K562 (cell line): ENCODE data around the gene NR1D2. TPM values are rescaled to one million over a fixed set of nuclear protein-coding genes. Genes with fewer than 3 reads are reported as not detected.

Experiments used
- ASH1L ChIP-seq: fragments of 450-650 bp; IDR thresholded peaks from 2 replicates; pipeline ENCODE4 v1.6.1; 2018; ENCODE audit warnings: borderline replicate concordance, mild to moderate bottlenecking, low read depth; ENCODE audit not compliant: partially characterized antibody
- BRD4 ChIP-seq: fragments of 200-600 bp; sonication (generic); IDR thresholded peaks from 2 replicates; pipeline ENCODE4 v1.6.1; 2017; ENCODE audit warnings: inconsistent platforms
- CREB3 ChIP-seq: fragments of 450-650 bp; conservative IDR thresholded peaks from 2 replicates; pipeline ENCODE4 v1.6.1; 2016; ENCODE audit warnings: missing genetic modification characterization, low read depth, mild to moderate bottlenecking, missing compliant biosample characterization, moderate library complexity
- E2F1 ChIP-seq: sonication (generic); formaldehyde crosslinking; IDR thresholded peaks from 2 replicates; pipeline ENCODE4 v1.8.1; 2023; ENCODE audit warnings: mild to moderate bottlenecking, missing genetic modification reagents, moderate library complexity
- E2F3 ChIP-seq: fragments of 250-450 bp; sonication (Bioruptor Pico); IDR thresholded peaks from 2 replicates; pipeline ENCODE4 v1.4.0; 2020; ENCODE audit warnings: mild to moderate bottlenecking
- E4F1 ChIP-seq: fragments of 250-450 bp; sonication (Bioruptor Pico); IDR thresholded peaks from 2 replicates; pipeline ENCODE4 v1.5.0; 2021; ENCODE audit warnings: mild to moderate bottlenecking, borderline replicate concordance
- ELF1 ChIP-seq: fragments of 200-800 bp; sonication (Bioruptor generic); IDR thresholded peaks from 2 replicates; pipeline ENCODE4 v1.6.1; 2016; ENCODE audit warnings: missing genetic modification characterization, missing compliant biosample characterization
- ERF ChIP-seq: fragments of 450-650 bp; formaldehyde crosslinking; IDR thresholded peaks from 2 replicates; pipeline ENCODE4 v1.4.0; 2020; ENCODE audit warnings: mild to moderate bottlenecking, mixed read lengths
- FOXP1 ChIP-seq: sonication (generic); formaldehyde crosslinking; IDR thresholded peaks from 2 replicates; pipeline ENCODE4 v1.8.0; 2022; ENCODE audit warnings: mild to moderate bottlenecking, missing genetic modification reagents
- GABPA ChIP-seq: fragments of 200-800 bp; sonication (Bioruptor generic); conservative IDR thresholded peaks from 2 replicates; pipeline ENCODE4 v1.6.1; 2016; ENCODE audit warnings: low read depth, missing genetic modification characterization, missing compliant biosample characterization
- HDAC1 ChIP-seq, 2 experiments: fragments of 450-650 bp; IDR thresholded peaks; 2 replicates each; pipeline ENCODE4 v1.6.1; 2016 to 2017; ENCODE audit warnings: inconsistent platforms in 1 of 2, mild to moderate bottlenecking in 1 of 2, moderate library complexity in 1 of 2
- POLR3A ChIP-seq: IDR thresholded peaks from 2 replicates; pipeline ENCODE4 v1.6.1; 2011; ENCODE audit warnings: borderline replicate concordance, mild to moderate bottlenecking, moderate library complexity; ENCODE audit not compliant: insufficient read length, insufficient read depth; ENCODE audit errors: extremely low read depth
- USF2 ChIP-seq: sonication (generic); formaldehyde crosslinking; IDR thresholded peaks from 2 replicates; pipeline ENCODE4 v1.5.0; 2020; ENCODE audit warnings: missing genetic modification reagents
- ZNF121 ChIP-seq: sonication (generic); formaldehyde crosslinking; conservative IDR thresholded peaks from 2 replicates; pipeline ENCODE4 v1.8.0; 2022; ENCODE audit warnings: missing genetic modification reagents
- ZNF175 ChIP-seq: fragments of 200-800 bp; sonication (Bioruptor generic); IDR thresholded peaks from 2 replicates; pipeline ENCODE4 v1.6.1; 2016; ENCODE audit warnings: low read depth, mild to moderate bottlenecking, missing genetic modification characterization, missing compliant biosample characterization
- ZNF398 ChIP-seq: fragments of 250-450 bp; sonication (Bioruptor Pico); IDR thresholded peaks from 2 replicates; pipeline ENCODE4 v1.8.0; 2021; ENCODE audit warnings: moderate library complexity, mild to moderate bottlenecking, inconsistent platforms
- polyA plus RNA-seq, 8 experiments: library from polyadenylated mRNA; depleted of rRNA in 4 of 8; stranded (reverse) in 5 of 8; unstranded in 3 of 8; fragments of >200 nt; fragmentation: Nextera tagmentation in 2 of 8; fragmentation: Illumina TruSeq in 1 of 8; extraction: Ambion mirVana in 2 of 8; extraction: Trizol in 1 of 8; gene quantifications; 2 replicates each; pipeline versions ENCODE4 v1.2.1 to v1.2.3, GENCODE V29; 2011 to 2014; ENCODE audit warnings: inconsistent platforms in 1 of 8, missing spikeins in 1 of 8
- total RNA-seq, 7 experiments: library from RNA; depleted of rRNA in 6 of 7; stranded (reverse); fragments of >200 nt in 6 of 7; fragmentation: Illumina TruSeq in 2 of 7; extraction: Trizol in 2 of 7; gene quantifications; 2 replicates each; pipeline versions ENCODE4 v1.2.1 to v1.2.3, GENCODE V29; 2011 to 2021; ENCODE audit warnings: low replicate concordance in 1 of 7
- TF ChIP-seq, protein P1 (sequence below): fragments of 450-650 bp; IDR thresholded peaks from 2 replicates; pipeline ENCODE4 v1.6.1; 2016; ENCODE audit warnings: antibody characterized with exemption

Gene NR1D2
- total and polyA plus RNA-seq, 9 of the 15 experiments (the other 6 are each of a cell fraction or from before 2014, with no cell fraction given), result 1.2 to 5.5 (median 2.9) TPM

GRCh38 chr3:23944861-23945662 is at the start of gene NR1D2 (continued):
- TF ChIP-seq, protein P1, sequence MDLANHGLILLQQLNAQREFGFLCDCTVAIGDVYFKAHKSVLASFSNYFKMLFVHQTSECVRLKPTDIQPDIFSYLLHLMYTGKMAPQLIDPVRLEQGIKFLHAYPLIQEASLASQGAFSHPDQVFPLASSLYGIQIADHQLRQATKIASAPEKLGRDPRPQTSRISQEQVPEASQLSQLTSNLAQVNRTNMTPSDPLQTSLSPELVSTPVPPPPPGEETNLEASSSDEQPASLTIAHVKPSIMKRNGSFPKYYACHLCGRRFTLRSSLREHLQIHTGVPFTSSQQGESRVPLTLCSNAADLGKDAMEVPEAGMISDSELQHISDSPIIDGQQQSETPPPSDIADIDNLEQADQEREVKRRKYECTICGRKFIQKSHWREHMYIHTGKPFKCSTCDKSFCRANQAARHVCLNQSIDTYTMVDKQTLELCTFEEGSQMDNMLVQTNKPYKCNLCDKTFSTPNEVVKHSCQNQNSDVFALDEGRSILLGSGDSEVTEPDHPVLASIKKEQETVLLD, result 0 out of 2 replicates have a peak, but pooled peaks have one; percentile 60
- TF ChIP-seq E2F3 (CRISPR knock-in tag), result peak; percentile 60; the same call in 1 of the 2 replicates
- peak; percentile 20 for TF ChIP-seq ASH1L
- no peak for TF ChIP-seq CREB3 (tag)
- TF ChIP-seq ZNF175 (CRISPR knock-in tag), result no peak
- TF ChIP-seq POLR3A, result no peak
- no peak; the same call in 1 of the 2 replicates for TF ChIP-seq E4F1 (CRISPR knock-in tag)
- no peak for TF ChIP-seq ZNF121 (CRISPR knock-in tag)
- TF ChIP-seq GABPA (tag), result no peak; the same call in 1 of the 2 replicates
- no peak; the same call in 1 of the 2 replicates for TF ChIP-seq FOXP1 (CRISPR knock-in tag)
- peak; percentile 78 for TF ChIP-seq USF2 (CRISPR knock-in tag)
- no peak for TF ChIP-seq E2F1 (CRISPR knock-in tag)
- peak; percentile 66; the same call in 1 of the 2 replicates for TF ChIP-seq ERF (CRISPR knock-in tag)
- peak in 1 of 2 experiments; percentile 94; a peak in 2 of 4 replicates for TF ChIP-seq HDAC1 (IDR thresholded peaks at IDR 0.05)
- no peak for TF ChIP-seq BRD4
- TF ChIP-seq ZNF398 (CRISPR knock-in tag), result no peak
- peak; percentile 57; the same call in 1 of the 2 replicates for TF ChIP-seq ELF1
